Gastrocnemius medialis (tissue), 4 donors: ENCODE results near the gene CFAP298.

ENCODE experiments used
- CTCF ChIP-seq, 5 experiments: fragments of 450-650 bp in 3 of 5; fragments of 200-600 bp in 2 of 5; sonication (generic) in 2 of 5; IDR thresholded peaks in 4 of 5; conservative IDR thresholded peaks in 1 of 5; 1 replicate in 4 of 5; 2 replicates in 1 of 5; pipeline ENCODE4 v1.5.1; 2016 to 2019; ENCODE audit warnings: antibody characterized with exemption in 5 of 5, mild to moderate bottlenecking in 3 of 5, moderate library complexity in 3 of 5
- POLR2A ChIP-seq, 2 donors: fragments of 450-650 bp; IDR thresholded peaks; one replicate each; pipeline ENCODE4 v1.6.1; 2017; ENCODE audit warnings: antibody characterized with exemption in 2 of 2, mild to moderate bottlenecking in 2 of 2, moderate library complexity in 2 of 2

GRCh38 chr21:32554832-32555638 lies 57.1 kb downstream of the CFAP298 start:
- TF ChIP-seq CTCF (IDR thresholded peaks at IDR 0.05 in 4 of 5, conservative IDR thresholded peaks at IDR 0.05 in 1 of 5) (no peak), POLR2A (IDR thresholded peaks at IDR 0.05) (no peak)
